LNCaP clone FGC (cell line): ENCODE data around the gene LRRTM4.
"Not testable (repeated sequence)": the region's sequence is repeated elsewhere in the genome, so short reads cannot be mapped to it uniquely, and the experiment has no call there.

Experiments
- DNase-seq: peaks from one replicate; pipeline ENCODE4 v3.0.0-alpha.2; 2011; ENCODE audit warnings: low read depth
- H3K4me3 ChIP-seq: 2 replicates; pipeline ENCODE4 v1.5.1; 2011; ENCODE audit warnings: mild to moderate bottlenecking, low read depth, low read length, control low read depth
- CTCF ChIP-seq: IDR thresholded peaks from 2 replicates; pipeline ENCODE4 v1.5.1; 2012; ENCODE audit warnings: mild to moderate bottlenecking; ENCODE audit not compliant: control insufficient read depth, insufficient read depth; ENCODE audit errors: extremely low read depth

The LRRTM4 gene

DNA sequence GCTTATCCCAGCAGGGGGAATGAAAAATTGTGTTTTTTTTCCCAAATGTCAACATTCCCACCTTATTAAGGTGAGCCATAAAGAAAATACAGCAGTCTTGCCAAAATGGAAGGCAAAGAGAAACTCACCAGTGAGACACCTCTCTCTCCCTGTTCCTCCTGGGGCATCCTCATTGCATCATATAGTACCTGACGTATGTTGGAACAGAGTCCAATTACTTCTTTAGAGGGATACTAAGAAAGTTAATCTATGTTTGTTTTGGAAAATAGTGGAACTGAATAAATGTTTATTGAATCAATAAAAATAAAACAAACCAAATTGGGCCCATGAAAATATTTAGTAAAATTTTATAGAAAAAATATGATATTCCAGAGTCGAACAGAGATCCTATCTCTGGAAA is 700.4 kb downstream of the LRRTM4 start:
- peak; percentile 97 for DNase-seq

GRCh38 chr2:76813084-76813483 is 709.1 kb downstream of the LRRTM4 start:
- no peak overlapping the region for H3K4me3 ChIP-seq
- no peak for TF ChIP-seq CTCF
- no peak for DNase-seq

More for the DNA sequence above, 700.4 kb downstream of the LRRTM4 start:
- no peak for TF ChIP-seq CTCF
- H3K4me3 ChIP-seq: no peak overlapping the region

- no peak for TF ChIP-seq CTCF
- no peak for DNase-seq
- no peak overlapping the region for H3K4me3 ChIP-seq
These were observed 710.0 kb downstream of the LRRTM4 start for GRCh38 chr2:76812156-76812555.

- no peak overlapping the region for H3K4me3 ChIP-seq
- DNase-seq: no peak
- no peak for TF ChIP-seq CTCF
These were observed 713.0 kb downstream of the LRRTM4 start for GRCh38 chr2:76809136-76809535.

GRCh38 chr2:76808732-76809131 is 713.4 kb downstream of the LRRTM4 start:
- TF ChIP-seq CTCF: no peak
- no peak overlapping the region for H3K4me3 ChIP-seq
- no peak for DNase-seq

- no peak for TF ChIP-seq CTCF
- no peak overlapping the region for H3K4me3 ChIP-seq
- DNase-seq: no peak
These were observed 728.4 kb downstream of the LRRTM4 start for GRCh38 chr2:76793647-76794334.

DNA sequence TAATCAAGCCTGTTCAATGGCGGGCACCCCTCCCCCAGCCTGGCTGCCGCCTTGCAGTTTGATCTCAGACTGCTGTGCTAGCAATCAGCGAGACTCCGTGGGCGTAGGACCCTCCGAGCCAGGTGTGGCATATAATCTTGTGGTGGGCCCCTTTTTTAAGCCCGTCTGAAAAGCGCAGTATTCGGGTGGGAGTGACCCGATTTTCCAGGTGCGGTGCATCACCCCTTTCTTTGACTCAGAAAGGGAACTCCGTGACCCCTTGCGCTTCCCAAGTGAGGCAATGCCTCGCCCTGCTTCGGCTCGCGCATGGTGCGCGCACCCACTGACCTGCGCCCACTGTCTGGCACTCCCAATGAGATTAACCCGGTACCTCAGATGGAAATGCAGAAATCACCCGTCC is 740.9 kb downstream of the LRRTM4 start:
- DNase-seq, H3K4me3 ChIP-seq: not testable (repeated sequence)
